Measurements from ENCODE around the gene P2RX6.
"Not testable (repeated sequence)": the region's sequence is repeated elsewhere in the genome, so short reads cannot be mapped to it uniquely, and the experiment has no call there.

P2RX6 gene

GRCh38 chr22:21034989-21035388 is 20.0 kb downstream of the P2RX6 start:
- DNase-seq = no peak

GRCh38 chr22:21038405-21038804 is 23.4 kb downstream of the P2RX6 start:
- no peak for DNase-seq

- not testable (repeated sequence) for DNase-seq
Observed at GRCh38 chr22:21039158-21039557, 24.2 kb downstream of the P2RX6 start.

- DNase-seq = peak; percentile 81
Observed at GRCh38 chr22:21041937-21042336, 27.0 kb downstream of the P2RX6 start.

GRCh38 chr22:21042978-21043859 is 28.3 kb downstream of the P2RX6 start:
- DNase-seq = no peak

GRCh38 chr22:21043860-21044535 is 29.0 kb downstream of the P2RX6 start:
- no peak for DNase-seq

GRCh38 chr22:21044931-21045584 is 30.1 kb downstream of the P2RX6 start:
- DNase-seq = peak; percentile 78

GRCh38 chr22:21045585-21046294 is 30.8 kb downstream of the P2RX6 start, which contains the start of gene LRRC74B:
Gene LRRC74B, plus strand, starts transcription at chr22:21045946. Its CDS starts 41 bp downstream, at chr22:21045987.
- peak; percentile 92 for DNase-seq

GRCh38 chr22:21047035-21047661 is 32.2 kb downstream of the P2RX6 start:
- DNase-seq = no peak

GRCh38 chr22:21047730-21048129 is 32.8 kb downstream of the P2RX6 start:
- DNase-seq = no peak

- not testable (repeated sequence) for DNase-seq
Observed at GRCh38 chr22:21048448-21048847, 33.5 kb downstream of the P2RX6 start.

GRCh38 chr22:21048965-21049364 is 34.0 kb downstream of the P2RX6 start:
- not testable (repeated sequence) for DNase-seq

GRCh38 chr22:21051145-21051830 is 36.3 kb downstream of the P2RX6 start:
- DNase-seq = no peak

GRCh38 chr22:21051831-21052400 is 37.0 kb downstream of the P2RX6 start:
- no peak for DNase-seq

- no peak for DNase-seq
Observed at GRCh38 chr22:21052715-21053459, 37.9 kb downstream of the P2RX6 start.

- DNase-seq = no peak
Observed at GRCh38 chr22:21054046-21054713, 39.2 kb downstream of the P2RX6 start.

GRCh38 chr22:21054714-21055563 is 40.0 kb downstream of the P2RX6 start:
- DNase-seq = no peak

GRCh38 chr22:21055564-21055834 is 40.5 kb downstream of the P2RX6 start:
- DNase-seq = no peak

- no peak for DNase-seq
Observed at GRCh38 chr22:21055880-21056319, 40.9 kb downstream of the P2RX6 start.

Measured in fibroblast of skin of right biceps (primary cell).